Liver (tissue), 9 donors: ENCODE results near the gene FANCF. TPM values are rescaled to one million over a fixed set of nuclear protein-coding genes. Genes with fewer than 3 reads are reported as not detected.
"Not testable (repeated sequence)": the region's sequence is repeated elsewhere in the genome, so short reads cannot be mapped to it uniquely, and the experiment has no call there.

ENCODE experiments used
- DNase-seq: peaks from one replicate; pipeline ENCODE4 v3.0.0-alpha.2; 2017; ENCODE audit warnings: low spot score
- H3K27ac ChIP-seq, 2 donors: one replicate each; pipeline ENCODE4 v1.7.0; 2013; ENCODE audit warnings: inconsistent platforms in 2 of 2, low read length in 2 of 2, control low read depth in 1 of 2, low read depth in 1 of 2, mild to moderate bottlenecking in 1 of 2
- H3K27me3 ChIP-seq, 4 donors: one replicate each; pipeline versions ENCODE4 v1.6.1 to v1.7.0; 2013; ENCODE audit warnings: low read length in 3 of 4, inconsistent platforms in 1 of 4, mild to moderate bottlenecking in 1 of 4, moderate library complexity in 1 of 4; ENCODE audit not compliant: control insufficient read depth in 4 of 4, insufficient read depth in 4 of 4
- H3K36me3 ChIP-seq, 4 donors: one replicate each; pipeline versions ENCODE4 v1.6.1 to v1.7.0; 2013; ENCODE audit warnings: low read length in 3 of 4, mild to moderate bottlenecking in 3 of 4, low read depth in 1 of 4, moderate library complexity in 1 of 4; ENCODE audit not compliant: control insufficient read depth in 4 of 4, insufficient read depth in 3 of 4
- H3K4me1 ChIP-seq, 4 donors: one replicate each; pipeline versions ENCODE4 v1.6.1 to v1.7.0; 2013; ENCODE audit warnings: low read length in 3 of 4, mild to moderate bottlenecking in 3 of 4, moderate library complexity in 1 of 4; ENCODE audit not compliant: control insufficient read depth in 4 of 4, insufficient read depth in 4 of 4
- H3K4me3 ChIP-seq, 3 donors: one replicate each; pipeline versions ENCODE4 v1.6.1 to v1.7.0; 2013; ENCODE audit warnings: low read length in 3 of 3, control low read depth in 1 of 3, low read depth in 1 of 3, mild to moderate bottlenecking in 1 of 3
- H3K9ac ChIP-seq, 2 donors: one replicate each; pipeline ENCODE4 v1.7.0; 2013; ENCODE audit warnings: low read length in 2 of 2, mild to moderate bottlenecking in 2 of 2, moderate library complexity in 2 of 2, control low read depth in 1 of 2, low read depth in 1 of 2
- H3K9me3 ChIP-seq, 4 donors: one replicate each; pipeline versions ENCODE4 v1.6.1 to v1.7.0; 2013; ENCODE audit warnings: low read length in 3 of 4; ENCODE audit not compliant: control insufficient read depth in 4 of 4
- ATF3 ChIP-seq: IDR thresholded peaks from 2 replicates; pipeline ENCODE4 v1.6.1; 2016; ENCODE audit warnings: antibody characterized with exemption
- CTCF ChIP-seq: fragments of 150-350 bp; IDR thresholded peaks from 2 replicates; pipeline ENCODE4 v1.5.1; 2017; ENCODE audit warnings: improper control_type of control experiment, low read depth, low read length; ENCODE audit not compliant: missing input control
- EGR1 ChIP-seq, 2 donors: IDR thresholded peaks; 2 replicates each; pipeline ENCODE4 v1.6.1; 2016 to 2018; ENCODE audit warnings: antibody characterized with exemption in 2 of 2, low read depth in 2 of 2
- FOXA1 ChIP-seq: IDR thresholded peaks from 2 replicates; pipeline ENCODE4 v1.6.1; 2016; ENCODE audit warnings: antibody characterized with exemption
- GABPA ChIP-seq, 2 donors: IDR thresholded peaks in 1 of 2; conservative IDR thresholded peaks in 1 of 2; 2 replicates each; pipeline ENCODE4 v1.6.1; 2016; ENCODE audit warnings: antibody characterized with exemption in 2 of 2, mild to moderate bottlenecking in 1 of 2, moderate library complexity in 1 of 2
- HNF4A ChIP-seq, 2 donors: conservative IDR thresholded peaks; 2 replicates each; pipeline ENCODE4 v1.6.1; 2016; ENCODE audit warnings: antibody characterized with exemption in 2 of 2, mild to moderate bottlenecking in 2 of 2
- HNF4G ChIP-seq: IDR thresholded peaks from 2 replicates; pipeline ENCODE4 v1.6.1; 2016; ENCODE audit warnings: antibody characterized with exemption
- MAX ChIP-seq: IDR thresholded peaks from 2 replicates; pipeline ENCODE4 v1.6.1; 2016; ENCODE audit warnings: antibody characterized with exemption
- RAD21 ChIP-seq, 2 donors: IDR thresholded peaks; 2 replicates each; pipeline ENCODE4 v1.6.1; 2016; ENCODE audit warnings: antibody characterized with exemption in 2 of 2, mild to moderate bottlenecking in 2 of 2
- REST ChIP-seq: IDR thresholded peaks from 2 replicates; pipeline ENCODE4 v1.6.1; 2016; ENCODE audit warnings: antibody characterized with exemption, mild to moderate bottlenecking
- RXRA ChIP-seq, 2 donors: IDR thresholded peaks; 2 replicates each; pipeline ENCODE4 v1.6.1; 2017 to 2018; ENCODE audit warnings: antibody characterized with exemption in 2 of 2, mild to moderate bottlenecking in 1 of 2
- SP1 ChIP-seq: IDR thresholded peaks from 2 replicates; pipeline ENCODE4 v1.6.1; 2018; ENCODE audit warnings: antibody characterized with exemption, mild to moderate bottlenecking
- TAF1 ChIP-seq: conservative IDR thresholded peaks from 2 replicates; pipeline ENCODE4 v1.6.1; 2016; ENCODE audit warnings: antibody characterized with exemption, mild to moderate bottlenecking
- ZBTB33 ChIP-seq: IDR thresholded peaks from 2 replicates; pipeline ENCODE4 v1.6.1; 2016; ENCODE audit warnings: antibody characterized with exemption
- WGBS: extraction: QIAGEN DNeasy Blood & Tissue Kit; methylation state at CpG from one replicate; pipeline ENCODE4 v1.1.7; 2013; 5-methylcytosine and 5-hydroxymethylcytosine counted together
- polyA plus RNA-seq, 2 donors: library from polyadenylated mRNA; stranded (reverse) in 1 of 2; unstranded in 1 of 2; fragments of 200-250 nt in 1 of 2; fragments of >200 nt in 1 of 2; fragmentation: Nextera tagmentation in 1 of 2; extraction: Ambion mirVana in 1 of 2; gene quantifications; one replicate each; pipeline versions ENCODE4 v1.2.1 to v1.2.3, GENCODE V29; 2013 to 2015
- total RNA-seq, 2 donors: library from RNA; depleted of rRNA; stranded (reverse); fragments of >200 nt; gene quantifications; one replicate each; pipeline ENCODE4 v1.2.3, GENCODE V29; 2014
- donor health status: healthy.
- donor health status: healthy.
- donor health status: healthy.
- donor health status: healthy.
- donor health status: healthy.

FANCF gene
- total and polyA plus RNA-seq, 4 donors = 4.6 to 5.9 (median 5.1) TPM

GRCh38 chr11:22657101-22657694, 31.6 kb upstream of the FANCF start:
- TF ChIP-seq TAF1 (no peak), ATF3 (no peak), GABPA (IDR thresholded peaks at IDR 0.05 in 1 of 2, conservative IDR thresholded peaks at IDR 0.05 in 1 of 2) (no peak), REST (no peak), RAD21 (IDR thresholded peaks at IDR 0.05) (no peak), HNF4A (conservative IDR thresholded peaks at IDR 0.05) (no peak), RXRA (IDR thresholded peaks at IDR 0.05) (no peak), MAX (no peak), SP1 (no peak), ZBTB33 (no peak), EGR1 (IDR thresholded peaks at IDR 0.05; ENCODE audit: low read depth in 2 of 2) (no peak)
- Histone ChIP-seq H3K27ac (no peak overlapping the region), H3K27me3 (no peaks in the 10 kb centered on the region), H3K9me3 (no peaks in the 10 kb centered on the region), H3K36me3 (no peaks in the 10 kb centered on the region), H3K9ac (no peak overlapping the region), H3K4me3 (no peak overlapping the region), H3K4me1 (peaks cover 0 to 3% (median 0%) of the 10 kb centered on the region in 4 donors)
- 55% methylated on average over 1 of the region's 1 CpG for WGBS
- DNase-seq = no peak

- H3K27me3 ChIP-seq = no peaks in the 10 kb centered on the region
- peaks cover 0 to 3% (median 0%) of the 10 kb centered on the region in 4 donors for H3K4me1 ChIP-seq
- no peak overlapping the region for H3K4me3 ChIP-seq
- no peak for DNase-seq
- H3K36me3 ChIP-seq = no peaks in the 10 kb centered on the region
- TF ChIP-seq FOXA1 (no peak), ATF3 (no peak), SP1 (no peak), HNF4G (no peak), CTCF (no peak), HNF4A (conservative IDR thresholded peaks at IDR 0.05) (no peak), RXRA (IDR thresholded peaks at IDR 0.05) (no peak)
- no peak overlapping the region for H3K27ac ChIP-seq
- no peak overlapping the region for H3K9ac ChIP-seq
- no peaks in the 10 kb centered on the region for H3K9me3 ChIP-seq
These were observed 30.5 kb upstream of the FANCF start for GRCh38 chr11:22656130-22656529.

GRCh38 chr11:22652346-22652745, 26.7 kb upstream of the FANCF start:
- DNase-seq = not testable (repeated sequence)

More at GRCh38 chr11:22652346-22652745, 26.7 kb upstream of the FANCF start:
- H3K27ac ChIP-seq, H3K4me1 ChIP-seq, H3K9me3 ChIP-seq, H3K36me3 ChIP-seq, H3K4me3 ChIP-seq, H3K9ac ChIP-seq, H3K27me3 ChIP-seq: not testable (repeated sequence)
- 89% methylated on average over 15 of the region's 15 CpGs for WGBS
